HS-5 (cell line): ENCODE measurements around the gene SGCD.

Source experiments
- DNase-seq: peaks from one replicate; pipeline ENCODE4 v3.0.0-alpha.2; 2012; ENCODE audit warnings: low read depth

Gene SGCD

GRCh38 chr5:156513123-156513815, 186.3 kb downstream of the SGCD start:
- no peak for DNase-seq

DNA sequence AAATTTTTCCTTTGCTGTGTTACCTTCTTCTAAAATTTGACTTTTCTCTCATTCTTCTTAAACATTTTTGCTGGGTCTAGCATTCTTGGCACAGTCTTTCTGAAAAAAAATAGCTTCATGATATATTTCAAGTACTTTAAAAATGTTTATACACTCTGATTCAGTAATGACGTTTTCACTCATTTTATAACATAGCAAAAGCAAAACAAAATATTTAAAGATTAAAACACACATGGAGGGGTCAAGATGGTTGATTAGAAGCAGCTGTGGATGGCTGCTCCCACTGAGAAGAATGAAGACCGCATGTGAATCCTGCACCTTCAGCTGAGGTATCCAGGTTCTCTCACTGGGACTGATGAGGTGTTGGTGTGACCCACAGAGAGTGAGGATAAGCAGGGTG, 188.2 kb downstream of the SGCD start:
- DNase-seq = no peak

DNA sequence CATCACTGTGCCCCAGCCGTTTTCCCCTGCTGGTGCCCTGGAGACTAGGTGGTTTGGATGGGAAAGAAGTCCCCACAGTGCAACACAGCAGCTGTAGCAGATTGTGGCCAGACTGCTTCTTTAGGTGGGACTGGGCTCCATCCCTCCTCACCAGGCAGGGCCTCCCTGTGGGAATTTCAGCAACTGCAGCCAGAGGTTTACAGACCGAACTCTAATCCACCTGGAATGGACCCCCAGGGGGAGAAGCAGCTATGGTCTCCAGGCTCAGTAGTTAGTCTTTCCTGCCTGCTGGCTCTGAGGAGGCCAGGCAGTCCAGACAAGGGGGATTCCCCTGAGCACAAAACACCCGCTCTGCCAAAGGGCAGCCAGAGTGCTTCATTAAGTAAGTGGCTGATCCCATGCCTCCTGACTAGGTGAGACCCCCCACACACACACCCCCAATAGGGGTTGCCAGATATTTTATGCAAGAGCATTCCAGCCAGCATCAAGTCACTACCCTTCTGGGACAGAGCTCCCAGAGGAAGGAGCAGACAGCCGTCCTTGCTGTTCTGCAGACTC, 188.9 kb downstream of the SGCD start:
- no peak for DNase-seq

DNA sequence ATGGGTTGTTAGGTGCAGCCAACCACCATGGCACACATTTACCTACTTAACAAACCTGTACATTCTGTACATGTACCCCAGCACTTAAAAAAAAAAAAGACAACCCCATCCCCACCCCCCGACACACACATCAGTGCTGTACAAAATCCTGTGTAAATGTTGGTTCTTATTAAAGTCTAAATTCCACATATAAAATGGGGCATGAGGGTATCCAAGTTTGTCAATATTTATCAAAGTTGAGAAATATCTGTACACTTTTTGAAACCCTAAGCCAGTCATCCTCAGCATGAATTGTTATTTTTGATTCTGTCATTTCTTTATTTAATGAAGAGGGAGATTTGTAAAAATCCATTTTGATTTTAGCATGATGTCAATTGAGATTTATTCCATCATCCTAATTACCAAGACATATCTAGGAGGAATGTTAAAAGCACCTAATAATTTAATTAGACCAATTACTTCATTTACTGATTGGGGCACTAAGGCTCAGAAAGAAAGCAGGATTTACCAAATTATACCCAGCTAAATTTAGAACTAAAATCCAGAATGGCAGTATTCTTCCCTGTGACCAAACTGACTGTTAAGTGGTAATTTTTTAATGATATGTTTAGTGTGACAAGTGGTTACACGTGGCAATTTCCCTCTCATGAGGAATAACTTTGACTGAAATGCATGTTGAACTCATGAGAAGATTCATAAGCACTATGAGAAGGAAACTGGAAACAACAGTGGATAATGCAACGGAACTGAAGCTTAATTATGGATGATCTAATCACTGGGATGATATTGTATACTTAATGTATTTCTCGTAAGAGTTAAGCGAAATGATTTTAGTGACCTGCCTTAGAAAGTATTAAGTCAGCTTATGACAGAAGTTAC, 195.9 kb downstream of the SGCD start:
- no peak for DNase-seq

GRCh38 chr5:156523607-156524006, 196.6 kb downstream of the SGCD start:
- no peak for DNase-seq

DNA sequence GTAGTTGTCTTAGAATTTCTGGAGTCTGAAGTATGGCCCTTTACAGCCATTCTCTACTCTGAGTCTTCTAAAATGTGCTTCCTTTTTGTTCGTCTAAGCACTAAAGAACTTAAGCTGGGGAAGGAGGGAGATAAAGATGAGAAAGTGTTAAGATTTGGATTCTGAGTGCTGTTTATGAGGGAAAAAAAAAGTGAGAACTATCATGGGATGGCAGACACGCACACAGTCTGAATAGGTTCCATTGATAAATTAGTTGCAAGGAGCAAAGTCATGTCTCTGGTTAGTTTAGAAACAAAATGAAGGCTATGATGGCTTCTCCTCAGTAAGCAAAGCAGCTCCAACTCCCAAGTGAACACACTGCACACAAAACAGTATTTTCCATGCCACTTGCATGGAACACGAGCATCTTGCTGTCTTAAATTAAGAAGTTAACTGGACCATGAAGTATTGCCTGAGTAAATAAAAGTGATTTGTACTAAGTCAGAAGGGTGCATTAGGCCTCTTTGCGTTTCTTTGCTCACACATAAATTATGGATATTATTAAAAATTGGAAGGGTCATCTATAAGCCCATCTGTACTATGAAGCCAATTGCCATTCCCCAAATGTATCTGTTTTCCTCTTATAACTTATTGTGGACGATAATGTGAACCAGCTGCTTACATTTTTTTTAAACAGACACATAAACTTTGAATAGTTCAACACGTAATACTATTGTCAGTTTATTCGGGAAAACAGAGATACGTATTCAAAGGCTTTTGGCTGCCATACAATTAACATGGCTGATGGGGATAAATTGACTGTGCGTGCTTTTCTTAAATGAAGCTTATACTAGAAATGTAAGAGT, 199.3 kb downstream of the SGCD start:
- no peak for DNase-seq

- DNase-seq = no peak
These were observed 200.6 kb downstream of the SGCD start for GRCh38 chr5:156527611-156528010.

DNA sequence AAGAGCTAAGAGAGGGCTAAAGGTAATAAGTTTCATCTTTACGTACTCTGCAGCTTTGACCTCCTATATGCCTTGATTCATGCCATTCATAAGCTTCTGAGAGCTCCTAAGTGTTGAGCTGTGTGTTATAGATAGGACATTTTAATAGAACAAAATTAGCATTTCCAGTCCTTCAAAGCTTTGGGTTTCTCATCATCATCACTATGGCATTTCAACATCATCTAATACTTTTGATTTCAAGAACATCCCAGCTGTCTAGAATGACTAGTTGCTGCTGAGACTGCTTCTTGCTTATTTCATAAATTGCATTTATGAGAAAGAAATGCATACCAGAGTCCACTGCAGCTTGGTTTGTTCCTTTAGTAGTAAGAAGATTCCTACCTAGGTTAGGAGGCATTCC, 201.7 kb downstream of the SGCD start:
- no peak for DNase-seq

GRCh38 chr5:156529892-156530291, 202.9 kb downstream of the SGCD start:
- no peak for DNase-seq

GRCh38 chr5:156531199-156531598, 204.2 kb downstream of the SGCD start:
- DNase-seq = no peak

GRCh38 chr5:156532921-156533320, 206.0 kb downstream of the SGCD start:
- no peak for DNase-seq

GRCh38 chr5:156534085-156534484, 207.1 kb downstream of the SGCD start:
- no peak for DNase-seq

- DNase-seq = no peak
These were observed 208.0 kb downstream of the SGCD start for GRCh38 chr5:156534906-156535485.

DNA sequence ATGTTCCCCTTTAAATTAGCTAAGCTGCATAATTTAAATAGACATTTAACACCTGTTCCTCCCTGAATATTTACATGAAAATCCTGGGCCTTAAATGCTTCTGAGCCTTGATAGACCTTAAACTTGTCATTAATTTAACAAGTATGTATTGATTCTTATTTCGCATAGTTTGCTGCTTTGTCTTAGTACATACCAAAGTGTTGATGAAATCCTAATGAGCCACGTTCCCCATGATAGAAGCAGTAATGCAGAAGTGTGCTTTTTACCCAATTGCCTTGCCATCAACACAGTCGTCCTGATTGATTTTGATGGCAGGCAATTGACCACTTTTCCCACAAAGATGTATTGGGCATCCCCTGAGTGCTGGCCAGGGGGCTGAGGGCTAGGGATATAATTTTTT, 213.5 kb downstream of the SGCD start:
- DNase-seq = no peak

DNA sequence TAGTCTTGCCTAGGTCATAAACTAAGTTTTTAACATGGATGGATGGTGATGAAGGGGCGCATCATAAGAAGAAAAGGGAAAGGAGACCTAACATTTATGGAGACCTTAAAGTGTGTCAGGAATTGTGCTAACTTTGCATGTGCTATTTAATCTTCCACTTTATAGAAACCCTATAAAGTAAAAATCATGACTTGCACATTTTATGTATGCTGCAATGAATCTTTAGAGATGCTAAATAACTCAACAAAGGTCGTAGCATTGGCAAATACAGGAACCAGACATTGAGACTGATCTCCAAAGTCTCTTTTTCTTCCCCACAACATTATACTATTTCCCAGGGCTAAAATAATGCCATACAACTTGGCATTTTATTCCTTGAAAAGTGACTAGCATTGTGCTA, 214.6 kb downstream of the SGCD start:
- DNase-seq = no peak

GRCh38 chr5:156543348-156544145, 216.6 kb downstream of the SGCD start:
- DNase-seq = no peak

GRCh38 chr5:156552855-156553358, 225.9 kb downstream of the SGCD start:
- DNase-seq = no peak

DNA sequence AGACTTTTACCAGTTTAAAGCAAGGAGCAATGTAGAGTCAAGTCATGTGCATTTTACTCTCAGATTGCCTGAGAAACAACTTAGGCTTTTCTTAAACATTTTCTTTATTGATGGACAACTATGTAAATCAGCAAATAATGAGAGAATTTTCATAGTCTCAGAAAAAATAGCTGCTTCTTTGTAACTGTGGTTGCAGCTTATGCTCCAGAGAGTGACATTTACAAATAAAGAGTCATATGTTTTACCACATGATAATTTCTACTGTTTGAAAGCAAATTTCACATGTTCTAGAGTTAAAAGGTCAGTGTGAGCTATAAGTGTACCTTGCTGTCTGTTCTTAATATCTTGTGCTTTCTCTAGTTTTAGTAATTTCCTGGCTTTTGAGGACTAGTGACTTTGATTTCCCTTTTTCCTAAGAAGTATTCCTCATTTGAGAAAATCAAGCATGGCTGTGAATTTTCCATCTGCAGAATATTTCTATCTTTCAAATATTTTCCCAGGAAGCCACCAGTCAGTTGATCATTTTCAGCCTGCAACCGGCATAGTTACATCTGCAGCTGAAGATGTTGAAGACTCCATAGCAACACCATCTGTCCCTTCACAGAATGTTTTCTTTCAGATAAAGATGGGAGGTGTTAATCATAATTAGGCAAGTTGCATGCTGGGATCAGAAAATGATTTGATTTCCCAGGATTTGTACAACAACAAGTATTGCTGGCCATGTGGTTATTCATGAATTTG, 229.9 kb downstream of the SGCD start:
- no peak for DNase-seq

DNA sequence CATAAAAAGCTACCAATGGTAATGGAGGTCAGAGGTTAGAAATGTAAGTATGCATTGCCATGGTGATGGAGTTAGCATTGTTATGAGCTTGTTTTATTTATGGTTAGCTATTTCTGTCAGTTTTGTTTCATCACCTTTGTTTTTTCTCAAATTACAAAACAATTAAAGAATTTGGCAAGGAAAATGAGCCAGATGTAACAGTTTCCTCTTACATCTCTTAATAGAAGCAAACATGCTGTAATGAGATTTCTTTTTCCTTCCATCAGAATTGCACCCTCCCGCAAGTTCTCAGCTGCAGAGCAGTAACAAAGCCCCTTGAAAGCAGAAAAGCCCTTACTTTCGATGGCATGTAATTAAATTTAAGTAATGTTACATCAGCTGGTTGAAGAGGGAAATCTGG, 233.0 kb downstream of the SGCD start:
- no peak for DNase-seq

DNA sequence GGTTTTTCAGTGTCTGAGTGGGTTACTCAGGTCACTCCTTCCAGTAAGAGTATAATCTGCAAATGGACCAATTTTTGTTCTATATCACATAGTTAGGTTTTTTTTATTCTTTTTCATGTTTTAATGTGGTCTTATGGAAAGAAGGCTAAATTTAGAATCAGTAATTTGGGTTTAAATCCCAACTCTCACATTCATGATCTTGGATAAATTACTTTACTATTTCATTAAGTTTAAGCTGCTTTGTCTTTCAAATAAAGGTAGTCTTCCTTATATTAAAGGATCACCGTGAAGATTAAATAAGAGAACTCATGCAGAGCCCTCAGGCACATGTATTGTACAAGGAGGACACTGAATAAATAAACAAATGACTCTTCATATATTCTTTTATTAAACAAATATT, 234.7 kb downstream of the SGCD start:
- no peak for DNase-seq
